PC-3 (cell line): Measurements from ENCODE around the gene TIMM23. TPM values are rescaled to one million over a fixed set of nuclear protein-coding genes. Genes with fewer than 3 reads are reported as not detected.
"Not testable (repeated sequence)": the region's sequence is repeated elsewhere in the genome, so short reads cannot be mapped to it uniquely, and the experiment has no call there.

ENCODE experiments used
- ATAC-seq: fragments of 200-7000 bp; cut with Tn5 transposase; 2 replicates; pipeline ENCODE4 v1.9.1; 2020; ENCODE audit warnings: mild to moderate bottlenecking, moderate library complexity
- BruUV-seq: library from RNA; stranded (reverse); fragments of 400-500 nt; replicated peaks from 2 replicates; lab custom pipeline; 2021; lab: Mats Ljungman, UMichigan
- CTCF ChIA-PET: fragments of 300-600 bp; sonication (Branson Sonifier 250); formaldehyde crosslinking; loops from one replicate; lab custom pipeline; 2022; ENCODE audit warnings: antibody characterized with exemption; lab: Charles Lee
- POLR2A ChIA-PET: fragments of 300-600 bp; sonication (Branson Sonifier 250); formaldehyde crosslinking; loops from one replicate; lab custom pipeline; 2022; ENCODE audit warnings: antibody characterized with exemption; ENCODE audit not compliant: unreplicated experiment; lab: Charles Lee
- DNase-seq: peaks from one replicate; pipeline ENCODE4 v3.0.0-alpha.2; 2015
- H2AFZ ChIP-seq: fragments of 300-600 bp; sonication (generic); 2 replicates; pipeline ENCODE4 v1.6.0; 2016; ENCODE audit warnings: antibody characterized with exemption, low read length
- H3F3A ChIP-seq: fragments of 300-600 bp; sonication (generic); one replicate; pipeline ENCODE4 v1.6.0; 2017; ENCODE audit warnings: antibody characterized with exemption, low read length, control low read depth, mild to moderate bottlenecking; ENCODE audit not compliant: unreplicated experiment
- H3K27ac ChIP-seq: fragments of 300-600 bp; sonication (generic); 2 replicates; pipeline ENCODE4 v1.5.1; 2016; ENCODE audit warnings: mild to moderate bottlenecking, low read length
- H3K27me3 ChIP-seq: fragments of 300-600 bp; sonication (generic); 2 replicates; pipeline ENCODE4 v1.6.1; 2016; ENCODE audit warnings: low read length, mixed read lengths
- H3K36me3 ChIP-seq: fragments of 300-600 bp; sonication (generic); 2 replicates; pipeline ENCODE4 v1.6.1; 2016; ENCODE audit warnings: low read depth, mixed run types, low read length, mixed read lengths
- H3K4me1 ChIP-seq: fragments of 300-600 bp; sonication (generic); 2 replicates; pipeline ENCODE4 v1.5.1; 2016; ENCODE audit warnings: low read length; ENCODE audit not compliant: insufficient read depth
- H3K4me2 ChIP-seq: fragments of 300-600 bp; sonication (generic); 2 replicates; pipeline ENCODE4 v1.6.0; 2016; ENCODE audit warnings: low read length
- H3K4me3 ChIP-seq: fragments of 300-600 bp; sonication (generic); 2 replicates; pipeline ENCODE4 v1.5.1; 2016; ENCODE audit warnings: mild to moderate bottlenecking, low read length, mixed read lengths
- H3K79me2 ChIP-seq: fragments of 300-600 bp; sonication (generic); 2 replicates; pipeline ENCODE4 v1.6.1; 2017; ENCODE audit warnings: low read length, mixed read lengths
- H3K9ac ChIP-seq: fragments of 300-600 bp; sonication (generic); 2 replicates; pipeline ENCODE4 v1.6.0; 2016; ENCODE audit warnings: mild to moderate bottlenecking, low read length
- H3K9me2 ChIP-seq: fragments of 300-600 bp; sonication (generic); replicated peaks from 2 replicates; pipeline ENCODE4 v1.6.1; 2016; ENCODE audit warnings: mixed run types, low read length, mixed read lengths
- H3K9me3 ChIP-seq: fragments of 300-600 bp; sonication (generic); 2 replicates; pipeline ENCODE4 v1.6.1; 2016; ENCODE audit warnings: low read length, mixed read lengths
- H4K20me1 ChIP-seq: fragments of 300-600 bp; sonication (generic); 2 replicates; pipeline ENCODE4 v1.6.1; 2016; ENCODE audit warnings: low read length, mixed read lengths
- CTCF ChIP-seq: fragments of 300-600 bp; sonication (generic); conservative IDR thresholded peaks from 2 replicates; pipeline ENCODE4 v1.5.1; 2017; ENCODE audit warnings: antibody characterized with exemption, low read depth, mild to moderate bottlenecking, low read length
- EZH2 ChIP-seq: fragments of 300-600 bp; sonication (generic); IDR thresholded peaks from one replicate; pipeline ENCODE4 v1.6.1; 2017; ENCODE audit warnings: antibody characterized with exemption, mild to moderate bottlenecking, low read length; ENCODE audit not compliant: unreplicated experiment
- EZH2phosphoT487 ChIP-seq: fragments of 300-600 bp; sonication (generic); IDR thresholded peaks from 2 replicates; pipeline ENCODE4 v1.6.1; 2018; ENCODE audit warnings: mild to moderate bottlenecking, antibody characterized with exemption, low read length, borderline replicate concordance
- intact Hi-C: fragments of 100-400 bp; cut with micrococcal nuclease; formaldehyde crosslinking; loops from 2 replicates; pipeline ENCODE4 v1.9.0; 2023
- total RNA-seq: library from RNA; depleted of rRNA; stranded (reverse); fragments of >200 nt; gene quantifications from 2 replicates; pipeline ENCODE4 v1.2.3, GENCODE V29; 2014

TIMM23 gene
- total RNA-seq, 1 experiment from 2014 or later: 97.9 TPM

GRCh38 chr10:46000538-46000937, 28.2 kb downstream of the TIMM23 start:
- Histone ChIP-seq H3K27me3 (no peaks in the 10 kb centered on the region), H3K36me3 (peaks cover 30% of the 10 kb centered on the region), H3K4me2 (no peak overlapping the region), H3K4me1 (peaks cover 2% of the 10 kb centered on the region; the same call in 1 of the 2 replicates), H3K79me2 (no peaks in the 10 kb centered on the region; the same call in 1 of the 2 replicates), H3K9me3 (no peaks in the 10 kb centered on the region), H4K20me1 (no peaks in the 10 kb centered on the region), H3K9me2 (no peaks in the 10 kb centered on the region), H3K27ac (no peak overlapping the region), H3K4me3 (no peak overlapping the region), H2AFZ (no peak overlapping the region), H3K9ac (no peak overlapping the region), H3F3A (no peaks in the 10 kb centered on the region)
- no TSS peak for BruUV-seq
- ATAC-seq (no peak), DNase-seq (no peak)
- CTCF ChIA-PET: no interaction called here
- POLR2A ChIA-PET: no interaction called here
- intact Hi-C loops: no loop called here
- TF ChIP-seq EZH2phosphoT487 (no peak), CTCF (no peak), EZH2 (no peak)

- CTCF ChIA-PET: no interaction called here
- no TSS peak for BruUV-seq
- POLR2A ChIA-PET: no interaction called here
These were observed 29.0 kb downstream of the TIMM23 start for GRCh38 chr10:46001187-46001756.

GRCh38 chr10:46002189-46002687, 29.9 kb downstream of the TIMM23 start:
- POLR2A ChIA-PET, DNase-seq, H3K9me3 ChIP-seq, H4K20me1 ChIP-seq, ATAC-seq, H2AFZ ChIP-seq, CTCF ChIA-PET, H3K27ac ChIP-seq, intact Hi-C loops, H3F3A ChIP-seq, H3K9me2 ChIP-seq, H3K4me3 ChIP-seq, BruUV-seq, H3K79me2 ChIP-seq, H3K9ac ChIP-seq, H3K27me3 ChIP-seq, H3K4me2 ChIP-seq: not testable (repeated sequence)
- peaks cover 41% of the 10 kb centered on the region for H3K36me3 ChIP-seq
- peaks cover 15% of the 10 kb centered on the region for H3K4me1 ChIP-seq

More at GRCh38 chr10:46001187-46001756, 29.0 kb downstream of the TIMM23 start:
- no peak overlapping the region for H3K4me3 ChIP-seq
- intact Hi-C loops: no loop called here
- no peaks in the 10 kb centered on the region for H4K20me1 ChIP-seq
- H3K27ac ChIP-seq: no peak overlapping the region
- H3K9ac ChIP-seq: no peak overlapping the region
- H2AFZ ChIP-seq: no peak overlapping the region
- H3K79me2 ChIP-seq: no peaks in the 10 kb centered on the region; the same call in 1 of the 2 replicates
- H3K4me1 ChIP-seq: peaks cover 9% of the 10 kb centered on the region
- no peaks in the 10 kb centered on the region for H3K9me3 ChIP-seq
- ATAC-seq: no peak
- TF ChIP-seq EZH2phosphoT487 (no peak), CTCF (no peak), EZH2 (no peak)
- H3K27me3 ChIP-seq: no peaks in the 10 kb centered on the region
- H3F3A ChIP-seq: peaks cover 4% of the 10 kb centered on the region
- no peaks in the 10 kb centered on the region for H3K9me2 ChIP-seq
- no peak overlapping the region for H3K4me2 ChIP-seq
- DNase-seq: no peak
- H3K36me3 ChIP-seq: peaks cover 34% of the 10 kb centered on the region
